ENCODE data around the gene FAM240A.

- no peak for TF ChIP-seq CTCF (conservative IDR thresholded peaks at IDR 0.05 in 1 of 2, IDR thresholded peaks at IDR 0.05 in 1 of 2; ENCODE audit: low read depth in 1 of 2, low read length in 2 of 2)
- TF ChIP-seq EZH2 (IDR thresholded peaks at IDR 0.05; ENCODE audit: low read length, missing control alignments): no peak
These were observed 30.6 kb downstream of the FAM240A start for GRCh38 chr3:46642971-46643370.

Measured in fibroblast of lung (primary cell).